Ecto neural progenitor cell (in vitro differentiated cells): ENCODE measurements around the gene RFXAP.
"Not testable (repeated sequence)": the region's sequence is repeated elsewhere in the genome, so short reads cannot be mapped to it uniquely, and the experiment has no call there.

Experiments
- DNase-seq: peaks from one replicate; pipeline ENCODE4 v3.0.0-alpha.2; 2018; ENCODE audit warnings: low spot score

RFXAP gene, protein sequence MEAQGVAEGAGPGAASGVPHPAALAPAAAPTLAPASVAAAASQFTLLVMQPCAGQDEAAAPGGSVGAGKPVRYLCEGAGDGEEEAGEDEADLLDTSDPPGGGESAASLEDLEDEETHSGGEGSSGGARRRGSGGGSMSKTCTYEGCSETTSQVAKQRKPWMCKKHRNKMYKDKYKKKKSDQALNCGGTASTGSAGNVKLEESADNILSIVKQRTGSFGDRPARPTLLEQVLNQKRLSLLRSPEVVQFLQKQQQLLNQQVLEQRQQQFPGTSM

DNA sequence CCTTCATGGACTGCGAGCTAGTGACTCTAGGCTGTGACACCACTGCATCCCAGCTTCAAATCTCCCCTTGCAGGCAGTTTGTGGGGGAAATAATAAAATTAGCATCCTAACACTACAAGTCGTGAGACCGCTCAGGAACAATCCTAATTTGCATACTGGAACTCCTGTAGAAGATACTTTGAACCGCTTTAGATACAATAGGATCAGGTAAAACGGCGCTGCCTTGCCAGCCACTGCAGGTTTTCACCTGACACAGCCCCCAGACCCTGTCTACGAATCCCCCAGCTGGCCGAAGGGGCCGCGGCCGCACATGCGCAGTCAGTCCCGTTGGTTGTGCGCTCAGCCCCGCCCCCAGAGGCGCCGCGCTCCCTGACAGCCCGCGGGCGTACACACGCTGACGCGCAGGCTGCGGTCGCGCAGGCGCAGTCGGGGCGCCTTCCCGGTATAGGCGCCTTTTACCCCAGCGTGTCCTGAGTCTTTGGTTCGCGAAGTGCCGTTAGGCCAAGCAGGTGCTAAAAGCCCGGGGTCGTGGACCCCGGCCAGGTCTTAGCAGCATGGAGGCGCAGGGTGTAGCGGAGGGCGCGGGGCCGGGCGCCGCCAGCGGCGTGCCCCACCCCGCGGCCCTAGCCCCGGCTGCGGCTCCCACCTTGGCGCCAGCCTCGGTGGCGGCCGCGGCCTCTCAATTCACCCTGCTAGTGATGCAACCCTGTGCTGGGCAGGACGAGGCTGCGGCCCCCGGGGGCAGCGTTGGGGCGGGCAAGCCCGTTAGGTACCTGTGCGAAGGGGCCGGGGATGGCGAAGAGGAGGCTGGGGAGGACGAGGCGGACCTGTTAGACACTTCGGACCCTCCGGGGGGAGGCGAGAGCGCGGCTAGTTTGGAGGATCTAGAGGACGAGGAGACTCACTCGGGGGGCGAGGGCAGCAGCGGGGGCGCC is at the start of gene RFXAP:
TSS of gene RFXAP (plus strand) at position 419 of the 935 bp plus-strand sequence. CDS start at position 555, 136 bp downstream.
- DNase-seq = peak; percentile 95

- DNase-seq = no peak
These were observed 49.5 kb upstream of the RFXAP start for GRCh38 chr13:36769545-36769944.

DNA sequence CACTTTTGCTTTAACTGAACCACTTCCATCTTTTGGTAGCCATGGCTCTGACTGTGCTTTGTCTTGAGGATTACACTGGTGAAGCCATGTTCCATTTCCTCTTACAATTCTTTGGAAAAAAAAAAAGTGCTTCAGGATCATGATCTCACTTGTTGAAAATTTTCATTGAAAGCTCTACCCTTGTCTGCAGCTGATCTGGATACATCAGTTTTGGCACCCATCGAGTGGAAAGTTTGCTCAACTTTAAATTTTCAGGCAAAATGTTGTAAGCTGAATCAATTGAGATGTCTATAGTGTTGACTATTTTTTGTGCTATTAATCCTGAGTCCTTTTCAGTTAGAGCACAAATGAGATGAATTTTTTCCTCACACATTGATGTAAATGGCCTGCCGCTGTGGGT is 48.3 kb upstream of the RFXAP start:
- no peak for DNase-seq

DNA sequence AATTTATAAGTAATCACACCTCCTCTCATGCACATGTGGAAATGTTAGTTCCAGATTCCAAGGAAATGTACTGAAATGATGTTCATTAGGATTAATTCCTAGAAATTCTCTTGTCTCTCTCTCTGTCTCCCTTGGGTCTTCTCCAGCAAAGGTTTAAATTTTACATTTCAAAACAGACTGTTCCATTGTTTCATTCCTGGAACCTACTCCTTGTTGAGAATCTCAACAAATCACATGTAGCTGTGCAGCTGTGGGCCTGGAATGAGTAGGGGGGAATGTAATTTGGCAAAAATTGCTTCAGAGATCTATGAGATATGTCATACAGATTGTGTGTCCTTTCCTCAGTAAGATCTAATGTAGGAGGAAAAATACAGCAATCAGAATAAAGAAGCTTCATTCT is 46.2 kb upstream of the RFXAP start:
- no peak for DNase-seq

- DNase-seq = no peak
These were observed 44.1 kb upstream of the RFXAP start for GRCh38 chr13:36774931-36775330.

GRCh38 chr13:36776175-36776574 is 42.8 kb upstream of the RFXAP start:
- no peak for DNase-seq

- peak; percentile 85 for DNase-seq
These were observed 40.8 kb upstream of the RFXAP start for GRCh38 chr13:36778083-36778671.

DNA sequence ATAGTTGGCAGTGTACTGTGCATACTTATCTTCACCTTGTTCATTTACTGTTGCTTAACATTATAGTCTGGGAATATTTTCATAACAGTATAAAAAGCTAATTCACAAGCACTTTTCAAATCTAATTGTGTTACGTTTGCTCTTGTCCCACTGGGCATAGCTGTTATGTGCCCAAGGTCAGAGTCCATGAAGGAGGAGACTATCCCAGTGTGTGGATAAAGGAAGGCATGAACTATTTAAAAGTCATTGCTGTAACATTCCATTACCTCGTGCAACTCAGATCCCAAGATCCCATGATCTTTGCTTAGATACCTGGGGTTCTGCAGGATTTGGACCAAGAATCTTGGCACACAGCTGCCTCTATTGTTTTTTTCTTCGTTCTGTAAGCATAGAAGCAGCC is 35.1 kb upstream of the RFXAP start:
- no peak for DNase-seq

GRCh38 chr13:36786175-36786574 is 32.8 kb upstream of the RFXAP start:
- not testable (repeated sequence) for DNase-seq

- no peak for DNase-seq
These were observed 31.8 kb upstream of the RFXAP start for GRCh38 chr13:36787181-36787580.

GRCh38 chr13:36788276-36788675 is 30.7 kb upstream of the RFXAP start:
- no peak for DNase-seq

- DNase-seq = no peak
These were observed 30.0 kb upstream of the RFXAP start for GRCh38 chr13:36789061-36789460.

DNA sequence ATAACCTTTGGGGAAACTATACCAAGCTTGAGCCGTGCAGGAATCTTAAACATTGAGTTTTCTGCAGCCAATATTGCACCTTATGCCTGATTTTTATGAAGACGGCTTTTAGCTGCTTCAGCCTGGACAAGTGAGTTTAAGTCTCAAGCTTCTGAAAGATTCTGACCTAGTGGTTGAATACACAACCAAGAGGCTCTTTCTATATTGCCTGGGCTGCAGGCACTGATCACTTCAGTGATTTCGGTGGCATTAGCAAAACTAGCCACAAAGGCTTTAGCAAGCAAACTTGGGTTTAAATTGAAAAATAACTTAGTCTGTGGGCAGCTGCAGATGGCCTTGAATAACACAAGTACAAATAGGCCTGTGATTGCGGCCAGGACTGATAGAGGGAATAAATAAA is 29.3 kb upstream of the RFXAP start:
- DNase-seq = no peak

DNA sequence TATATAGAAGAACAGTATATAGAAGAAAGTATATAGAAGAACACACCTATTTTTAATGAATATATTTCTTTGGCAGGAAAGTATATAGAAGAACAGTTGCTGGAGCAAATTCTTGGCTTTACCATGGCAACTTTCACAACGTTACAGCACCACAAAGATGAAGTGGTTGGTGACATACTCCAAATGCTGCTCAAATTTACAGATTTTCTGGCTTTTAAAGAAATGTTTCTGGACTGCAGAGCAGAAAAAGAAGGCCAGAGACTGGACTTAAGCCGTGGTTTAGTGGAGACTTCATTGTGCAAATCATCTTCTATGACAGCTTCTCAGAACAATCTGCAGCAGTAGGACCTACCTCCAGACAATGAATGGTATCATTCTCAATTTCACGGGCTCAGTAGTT is 24.3 kb upstream of the RFXAP start:
- no peak for DNase-seq

- DNase-seq = no peak
These were observed 23.6 kb upstream of the RFXAP start for GRCh38 chr13:36795463-36795862.

DNA sequence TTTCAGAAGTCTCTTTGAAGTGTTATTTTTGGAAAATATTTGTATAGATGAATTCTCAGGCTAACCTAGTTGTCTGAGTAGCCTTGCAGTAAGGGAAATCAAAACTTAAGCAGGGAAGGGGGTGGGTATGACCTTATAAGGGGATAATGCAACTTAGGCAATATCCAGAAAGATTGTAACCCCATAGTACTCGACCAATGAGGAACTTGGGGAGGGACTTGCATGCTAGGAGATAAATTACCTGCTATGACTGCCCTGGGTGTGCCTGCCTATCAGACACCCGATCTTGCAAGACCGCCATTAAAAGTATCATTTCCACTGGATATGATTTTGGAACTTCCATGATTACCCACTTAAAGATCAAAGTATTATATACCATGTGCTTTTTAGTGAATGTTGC is 23.0 kb upstream of the RFXAP start:
- no peak for DNase-seq

GRCh38 chr13:36801035-36801434 is 18.0 kb upstream of the RFXAP start:
- DNase-seq = no peak

DNA sequence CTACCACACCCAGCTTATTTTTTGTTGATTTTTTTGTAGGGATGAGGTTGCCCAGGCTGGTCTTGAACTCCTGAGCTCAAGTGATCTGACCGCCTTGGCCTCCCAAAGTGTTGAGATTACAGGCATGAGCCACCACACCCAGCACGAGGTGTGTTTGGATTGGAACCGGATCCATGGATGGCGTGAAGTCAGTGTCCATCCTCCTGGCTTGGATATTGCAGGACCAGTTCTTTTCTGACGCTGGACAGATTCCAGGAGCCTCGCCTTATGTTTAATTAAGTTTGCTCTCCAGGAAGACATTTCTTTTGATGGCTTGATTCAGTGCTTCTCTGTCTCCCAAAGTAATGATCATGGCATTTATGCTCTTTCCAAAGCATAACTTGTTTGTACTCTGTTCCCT is 14.4 kb upstream of the RFXAP start:
- no peak for DNase-seq

- no peak for DNase-seq
These were observed 12.9 kb upstream of the RFXAP start for GRCh38 chr13:36806102-36806501.

GRCh38 chr13:36807616-36808015 is 11.4 kb upstream of the RFXAP start:
- DNase-seq = no peak

DNA sequence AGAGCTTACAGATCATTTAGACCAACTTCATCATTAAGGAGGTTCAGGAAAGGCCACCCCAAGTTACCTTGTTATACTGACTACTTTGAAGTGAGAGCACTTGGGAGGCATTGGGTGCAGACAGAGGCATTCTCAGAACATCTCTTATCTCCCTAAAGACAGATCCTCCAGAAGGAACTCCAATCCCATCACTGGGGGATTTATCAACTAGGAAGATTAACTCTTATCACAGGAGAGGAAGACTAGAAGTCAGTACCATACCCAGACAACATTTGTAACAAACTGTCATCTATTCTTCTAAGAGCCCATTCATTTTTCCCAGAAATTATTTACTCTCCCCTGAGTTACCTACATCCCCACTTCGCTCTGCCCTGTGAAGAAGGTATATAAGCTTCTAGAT is 5.8 kb upstream of the RFXAP start:
- DNase-seq = no peak

DNA sequence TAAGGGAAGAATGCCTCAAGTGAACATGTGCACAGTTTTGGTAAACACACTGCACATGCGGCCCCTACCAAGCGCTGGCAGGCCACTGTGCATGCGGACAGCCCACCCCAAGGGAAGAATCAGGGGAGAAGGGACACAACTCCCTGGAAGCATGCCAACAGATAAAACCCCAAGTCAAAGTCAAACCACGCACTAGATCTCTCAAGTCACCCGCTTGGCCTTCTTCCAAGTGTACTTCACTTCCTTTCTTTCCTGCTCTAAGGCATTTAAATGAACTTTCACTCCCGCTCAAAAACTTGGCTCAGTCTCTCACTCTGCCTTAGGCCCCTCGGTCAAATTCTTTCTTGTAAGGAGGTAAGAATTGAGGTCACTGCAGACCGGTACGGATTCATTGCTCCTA is 4.6 kb upstream of the RFXAP start:
- DNase-seq = no peak

GRCh38 chr13:36815062-36815461 is 4.0 kb upstream of the RFXAP start:
- no peak for DNase-seq
